PFSK-1 (cell line): ENCODE data around the gene SLC16A6.

ENCODE experiments used
- SIN3A ChIP-seq: IDR thresholded peaks from 2 replicates; pipeline ENCODE4 v1.6.1; 2012; ENCODE audit warnings: mild to moderate bottlenecking, low read length, moderate library complexity, borderline replicate concordance; ENCODE audit not compliant: insufficient read depth
- TF ChIP-seq, protein P1 (sequence below), 2 experiments: IDR thresholded peaks; 2 replicates each; pipeline versions ENCODE4 v1.6.1 to v1.8.0; 2011 to 2012; ENCODE audit warnings: low read depth in 2 of 2, low read length in 2 of 2, control low read depth in 1 of 2, inconsistent platforms in 1 of 2, mild to moderate bottlenecking in 1 of 2, moderate library complexity in 1 of 2; ENCODE audit not compliant: insufficient read depth in 1 of 2

DNA sequence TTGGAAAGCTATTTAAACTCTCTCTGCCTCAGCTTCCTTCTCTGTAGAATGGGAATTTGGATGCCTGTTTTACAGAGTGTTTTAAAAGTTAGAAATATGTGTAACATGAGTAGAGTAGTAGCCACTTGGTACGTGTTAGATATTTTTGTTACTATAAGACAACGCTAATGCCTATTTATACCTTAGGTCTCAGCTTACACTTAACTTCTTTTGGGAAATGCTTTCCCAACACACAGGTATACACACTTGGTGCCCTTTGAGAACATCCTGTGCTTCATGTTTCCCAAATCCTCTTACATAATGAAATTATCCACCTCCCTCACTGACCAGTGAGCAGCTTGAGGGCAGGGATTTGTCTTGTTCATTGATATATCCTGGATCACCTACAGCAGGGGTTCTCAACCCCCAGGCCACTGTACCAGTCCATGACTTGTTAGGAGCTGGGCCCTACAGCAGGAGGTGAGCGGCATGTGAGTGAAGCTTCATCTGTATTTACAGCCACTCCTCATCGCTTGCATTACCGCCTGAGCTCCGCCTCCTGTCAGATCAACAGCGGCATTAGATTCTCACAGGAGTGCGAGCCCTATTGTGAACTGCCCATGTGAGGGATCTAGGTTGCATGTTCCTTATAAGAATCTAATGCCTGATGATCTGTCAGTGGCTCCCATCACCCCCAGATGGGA, 33.9 kb upstream of the SLC16A6 start:
- TF ChIP-seq, protein P1, sequence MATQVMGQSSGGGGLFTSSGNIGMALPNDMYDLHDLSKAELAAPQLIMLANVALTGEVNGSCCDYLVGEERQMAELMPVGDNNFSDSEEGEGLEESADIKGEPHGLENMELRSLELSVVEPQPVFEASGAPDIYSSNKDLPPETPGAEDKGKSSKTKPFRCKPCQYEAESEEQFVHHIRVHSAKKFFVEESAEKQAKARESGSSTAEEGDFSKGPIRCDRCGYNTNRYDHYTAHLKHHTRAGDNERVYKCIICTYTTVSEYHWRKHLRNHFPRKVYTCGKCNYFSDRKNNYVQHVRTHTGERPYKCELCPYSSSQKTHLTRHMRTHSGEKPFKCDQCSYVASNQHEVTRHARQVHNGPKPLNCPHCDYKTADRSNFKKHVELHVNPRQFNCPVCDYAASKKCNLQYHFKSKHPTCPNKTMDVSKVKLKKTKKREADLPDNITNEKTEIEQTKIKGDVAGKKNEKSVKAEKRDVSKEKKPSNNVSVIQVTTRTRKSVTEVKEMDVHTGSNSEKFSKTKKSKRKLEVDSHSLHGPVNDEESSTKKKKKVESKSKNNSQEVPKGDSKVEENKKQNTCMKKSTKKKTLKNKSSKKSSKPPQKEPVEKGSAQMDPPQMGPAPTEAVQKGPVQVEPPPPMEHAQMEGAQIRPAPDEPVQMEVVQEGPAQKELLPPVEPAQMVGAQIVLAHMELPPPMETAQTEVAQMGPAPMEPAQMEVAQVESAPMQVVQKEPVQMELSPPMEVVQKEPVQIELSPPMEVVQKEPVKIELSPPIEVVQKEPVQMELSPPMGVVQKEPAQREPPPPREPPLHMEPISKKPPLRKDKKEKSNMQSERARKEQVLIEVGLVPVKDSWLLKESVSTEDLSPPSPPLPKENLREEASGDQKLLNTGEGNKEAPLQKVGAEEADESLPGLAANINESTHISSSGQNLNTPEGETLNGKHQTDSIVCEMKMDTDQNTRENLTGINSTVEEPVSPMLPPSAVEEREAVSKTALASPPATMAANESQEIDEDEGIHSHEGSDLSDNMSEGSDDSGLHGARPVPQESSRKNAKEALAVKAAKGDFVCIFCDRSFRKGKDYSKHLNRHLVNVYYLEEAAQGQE (IDR thresholded peaks at IDR 0.05; ENCODE audit: insufficient read depth in 1 of 2, low read depth in 2 of 2, low read length in 2 of 2), result no peak
- no peak for TF ChIP-seq SIN3A
